ENCODE data around the gene PPP1CB.

- peak; percentile 93 for TF ChIP-seq POLR2A (IDR thresholded peaks at IDR 0.05)
- TF ChIP-seq EP300 (IDR thresholded peaks at IDR 0.05; ENCODE audit: low read depth) = no peak
- TF ChIP-seq, protein P1, sequence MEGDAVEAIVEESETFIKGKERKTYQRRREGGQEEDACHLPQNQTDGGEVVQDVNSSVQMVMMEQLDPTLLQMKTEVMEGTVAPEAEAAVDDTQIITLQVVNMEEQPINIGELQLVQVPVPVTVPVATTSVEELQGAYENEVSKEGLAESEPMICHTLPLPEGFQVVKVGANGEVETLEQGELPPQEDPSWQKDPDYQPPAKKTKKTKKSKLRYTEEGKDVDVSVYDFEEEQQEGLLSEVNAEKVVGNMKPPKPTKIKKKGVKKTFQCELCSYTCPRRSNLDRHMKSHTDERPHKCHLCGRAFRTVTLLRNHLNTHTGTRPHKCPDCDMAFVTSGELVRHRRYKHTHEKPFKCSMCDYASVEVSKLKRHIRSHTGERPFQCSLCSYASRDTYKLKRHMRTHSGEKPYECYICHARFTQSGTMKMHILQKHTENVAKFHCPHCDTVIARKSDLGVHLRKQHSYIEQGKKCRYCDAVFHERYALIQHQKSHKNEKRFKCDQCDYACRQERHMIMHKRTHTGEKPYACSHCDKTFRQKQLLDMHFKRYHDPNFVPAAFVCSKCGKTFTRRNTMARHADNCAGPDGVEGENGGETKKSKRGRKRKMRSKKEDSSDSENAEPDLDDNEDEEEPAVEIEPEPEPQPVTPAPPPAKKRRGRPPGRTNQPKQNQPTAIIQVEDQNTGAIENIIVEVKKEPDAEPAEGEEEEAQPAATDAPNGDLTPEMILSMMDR (IDR thresholded peaks at IDR 0.05) = peak in 3 of 5 experiments; percentile 7 to 51 (median 34)
- peak in 2 of 3 donors; percentile 97 to 98 for TF ChIP-seq POLR2AphosphoS5 (IDR thresholded peaks at IDR 0.05)
Measured at GRCh38 chr2:28751252-28751955, at the start of gene PPP1CB.

Measured in transverse colon (tissue), 4 donors.